HG03097 (cell line): ENCODE measurements around the gene DNPEP.

ENCODE experiments used
- ATAC-seq: cut with Tn5 transposase; IDR thresholded peaks from one replicate; pipeline ENCODE4 v1.9.1; 2021; ENCODE audit not compliant: unreplicated experiment, low FRiP score

DNPEP gene

DNA sequence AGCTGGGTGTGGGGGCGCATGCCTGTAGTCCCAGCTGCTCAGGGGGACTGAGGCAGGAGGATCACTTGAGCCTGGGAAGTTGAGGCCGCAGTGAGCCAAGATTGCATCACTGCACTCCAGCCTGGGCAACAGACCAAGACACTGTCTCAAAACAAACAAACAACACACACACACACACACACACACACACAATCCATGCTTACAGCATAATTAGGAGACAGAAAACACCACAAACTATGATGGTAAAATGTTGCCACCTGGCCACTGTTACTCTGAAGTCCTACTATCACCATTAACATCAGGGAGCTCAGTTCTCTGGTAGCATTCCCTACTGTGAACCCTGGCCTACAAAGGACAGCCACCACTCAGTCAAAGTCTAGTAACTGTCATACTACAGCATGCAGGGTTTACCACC lies 18.3 kb downstream of the DNPEP start:
- ATAC-seq: no peak

DNA sequence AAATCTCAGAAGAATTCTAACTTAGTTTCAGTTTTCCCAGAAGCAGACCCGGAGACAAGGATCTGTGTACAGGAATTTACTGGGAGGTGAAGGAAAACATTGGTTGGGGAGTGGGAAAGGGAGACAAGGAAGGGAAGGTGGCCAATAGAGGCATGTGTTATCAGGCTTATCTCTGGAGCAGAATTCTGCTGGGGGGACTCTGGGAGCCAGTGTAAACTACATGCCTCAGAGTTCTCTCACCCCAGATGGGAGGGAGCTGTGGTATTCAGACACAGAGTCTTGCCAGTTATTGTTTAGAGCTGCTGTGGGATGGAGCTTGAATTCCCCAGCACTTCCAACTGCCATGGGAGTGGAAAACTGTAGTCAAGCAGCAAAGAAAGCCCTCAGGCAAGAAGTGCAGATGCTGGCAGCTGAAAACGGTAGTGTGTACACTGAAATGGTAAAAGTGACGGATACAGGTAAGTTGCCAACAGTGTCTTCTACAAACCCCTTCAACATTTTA lies 19.0 kb downstream of the DNPEP start:
- no peak for ATAC-seq

DNA sequence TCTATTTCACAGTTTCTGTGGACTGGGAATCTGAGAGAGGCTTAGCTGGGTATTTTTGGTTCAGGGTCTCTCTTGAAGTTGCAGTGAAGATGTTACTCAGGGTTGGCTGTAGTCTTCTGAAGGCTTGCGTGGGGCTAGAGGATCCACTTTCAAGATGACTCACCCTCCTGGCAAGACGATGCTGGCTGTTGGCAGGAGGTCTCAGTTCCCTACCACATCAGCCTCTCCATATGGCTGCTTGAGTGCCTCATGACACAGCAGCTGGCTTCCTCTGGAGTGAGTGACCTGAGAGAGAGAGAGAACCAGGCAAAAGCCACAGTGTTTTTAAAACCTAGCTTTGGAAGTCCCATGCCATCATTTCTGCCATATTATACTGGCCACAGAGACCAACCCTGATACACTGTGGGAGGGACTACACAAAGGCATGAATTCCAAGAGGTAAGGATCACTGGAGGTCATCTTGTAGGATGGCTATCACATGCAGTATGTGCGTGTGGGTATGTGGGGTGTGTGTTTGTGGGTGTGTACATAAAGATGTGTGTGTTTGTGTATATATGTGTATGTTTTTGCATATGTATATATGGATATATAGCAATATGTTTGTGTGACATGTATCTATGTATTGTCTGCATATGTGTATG lies 25.1 kb downstream of the DNPEP start:
- no peak for ATAC-seq

DNA sequence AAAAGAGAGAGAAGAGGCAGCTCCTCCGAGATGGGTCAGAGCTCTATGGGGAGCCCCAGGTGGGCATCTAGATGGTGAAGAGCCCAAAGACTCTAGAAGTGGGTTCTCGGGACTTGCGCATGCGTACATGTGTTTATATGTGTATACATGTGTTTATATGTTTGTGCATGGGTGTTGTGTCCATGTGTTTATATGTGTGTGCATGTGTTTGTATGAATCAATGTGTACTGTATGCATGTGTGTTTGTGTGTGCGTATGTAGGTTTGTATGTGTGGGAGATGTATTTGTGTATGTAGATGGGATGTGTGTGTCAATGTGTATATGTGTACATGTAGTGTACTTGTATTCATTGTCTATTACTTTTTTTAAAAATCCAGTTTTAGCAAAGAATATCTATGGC lies 25.6 kb downstream of the DNPEP start:
- ATAC-seq: no peak

DNA sequence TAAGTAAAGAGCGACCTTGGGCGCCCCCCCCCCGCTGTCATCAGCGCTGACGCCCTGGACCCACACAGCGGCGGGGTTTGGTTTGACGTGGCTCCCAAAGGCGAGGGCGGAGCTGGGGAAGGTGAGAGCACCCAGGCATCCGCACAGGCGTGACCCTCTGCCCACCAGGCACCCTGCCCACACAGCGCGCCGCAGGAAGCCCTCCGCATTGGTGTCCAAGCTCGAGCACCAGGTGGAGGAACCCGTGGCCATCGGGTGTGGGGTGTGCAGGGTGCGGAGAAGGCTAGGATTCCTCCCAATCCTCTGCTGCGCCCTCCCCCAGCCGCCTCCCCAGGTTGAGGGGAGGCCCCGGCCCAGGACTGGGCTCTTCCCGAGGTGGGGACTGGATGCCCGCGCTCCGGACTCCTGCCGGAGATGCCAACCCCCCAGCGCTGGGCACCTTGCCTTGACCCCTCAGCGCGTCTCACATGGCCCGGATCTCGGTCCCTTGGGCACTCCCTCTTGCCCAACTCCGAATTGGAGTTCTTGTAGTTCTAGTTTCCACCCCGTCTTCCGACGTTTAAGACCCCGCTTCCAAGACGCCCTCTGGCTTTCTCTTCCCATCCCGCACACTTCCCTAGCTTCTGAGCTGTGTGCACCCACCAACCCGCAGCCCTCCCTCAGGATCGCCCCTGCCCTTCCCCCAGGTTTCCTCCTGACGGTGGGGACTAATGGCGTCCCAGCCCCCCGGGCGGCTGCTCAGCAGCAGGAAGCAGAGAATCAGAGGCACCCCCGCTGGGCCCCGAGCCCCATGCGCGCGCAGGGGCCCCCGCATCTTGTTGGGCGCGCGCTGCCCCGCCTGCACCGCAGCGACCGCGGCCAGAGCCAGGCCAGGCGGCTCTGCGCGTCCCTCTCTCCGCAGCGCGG lies 29.3 kb downstream of the DNPEP start:
- ATAC-seq: no peak

DNA sequence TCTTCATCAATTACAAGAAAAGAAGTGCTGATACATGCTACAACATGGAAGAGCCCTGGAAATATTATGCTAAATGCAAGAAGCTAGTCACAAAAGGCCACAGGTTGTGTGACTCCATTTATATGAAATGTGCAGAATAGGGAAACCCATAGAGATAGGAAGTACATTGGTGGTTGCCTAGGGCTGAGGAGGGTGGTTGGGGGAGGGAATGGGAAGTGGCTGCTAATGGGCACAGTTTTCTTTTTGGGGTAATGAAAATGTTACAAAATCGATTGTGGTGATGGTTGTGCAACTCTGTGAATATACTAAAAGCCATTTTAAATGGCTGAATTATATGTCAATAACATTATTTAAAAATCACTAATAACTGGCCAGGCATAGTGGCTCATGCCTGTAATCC lies 30.9 kb downstream of the DNPEP start:
- no peak for ATAC-seq

DNA sequence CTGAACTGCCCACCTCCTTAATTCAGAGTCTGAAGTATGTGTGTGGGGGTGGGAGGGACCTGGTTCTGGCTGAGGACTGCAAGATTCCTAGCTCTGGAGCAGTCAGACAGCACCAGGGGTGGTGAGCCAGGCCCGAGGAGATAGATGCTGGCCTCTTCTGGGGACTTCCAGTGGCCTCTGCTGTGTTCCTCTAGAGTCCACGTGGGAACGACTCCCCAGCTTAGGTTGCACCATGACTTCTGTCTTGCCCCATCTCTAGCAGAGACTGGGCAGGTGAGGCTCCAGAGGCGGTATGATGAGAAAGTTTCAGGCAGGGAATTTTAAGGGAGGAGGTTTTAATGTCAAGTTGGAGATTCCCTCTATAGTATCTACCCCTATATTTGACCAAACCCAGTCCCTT lies 33.1 kb downstream of the DNPEP start:
- no peak for ATAC-seq

DNA sequence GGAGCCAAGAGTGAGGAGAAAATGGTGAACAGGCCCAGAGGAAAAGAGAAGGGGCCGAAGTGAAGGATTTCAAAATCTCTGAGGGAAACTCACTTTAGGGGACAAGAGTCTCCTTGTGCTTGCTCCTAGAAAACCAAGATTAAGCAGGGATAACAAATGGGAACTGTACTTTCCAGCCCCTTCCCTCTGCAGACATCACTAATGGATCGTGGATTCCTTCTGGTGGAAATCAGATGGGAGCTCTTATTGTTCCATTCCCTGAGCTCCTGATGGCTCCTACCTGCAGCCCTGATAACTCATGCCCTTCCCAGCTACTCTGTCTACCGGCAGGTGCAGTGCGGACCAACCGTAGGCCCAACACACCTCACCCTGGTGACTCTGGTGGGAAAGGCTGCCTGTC lies 34.6 kb downstream of the DNPEP start:
- no peak for ATAC-seq

DNA sequence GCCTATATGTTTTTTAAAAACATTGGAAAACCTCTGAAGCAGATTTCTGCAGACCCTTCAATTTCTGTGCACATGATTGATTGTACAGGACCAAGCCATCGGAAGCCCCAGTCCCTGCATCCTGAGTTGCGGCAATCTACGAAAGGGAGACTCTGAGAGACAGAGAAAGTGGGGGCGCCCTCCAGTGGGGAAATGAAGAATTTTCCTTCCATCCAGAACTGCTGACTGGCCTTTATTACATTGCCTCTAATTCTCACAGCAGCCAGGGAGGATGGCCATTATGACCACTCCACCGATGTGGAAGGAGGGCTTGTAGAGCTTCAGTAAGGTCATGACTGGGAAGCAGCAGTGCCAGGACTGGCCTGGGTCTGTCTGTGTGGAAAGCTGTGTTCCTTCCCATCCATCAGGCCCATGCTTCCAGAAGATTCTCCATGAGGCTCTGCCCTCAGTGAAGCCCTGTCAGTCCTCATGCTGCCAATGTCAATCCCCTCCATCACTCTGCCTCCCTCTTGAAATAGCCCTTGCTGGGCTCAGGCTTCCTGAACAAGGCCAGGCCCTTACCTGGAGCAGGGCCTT lies 35.2 kb downstream of the DNPEP start:
- no peak for ATAC-seq

DNA sequence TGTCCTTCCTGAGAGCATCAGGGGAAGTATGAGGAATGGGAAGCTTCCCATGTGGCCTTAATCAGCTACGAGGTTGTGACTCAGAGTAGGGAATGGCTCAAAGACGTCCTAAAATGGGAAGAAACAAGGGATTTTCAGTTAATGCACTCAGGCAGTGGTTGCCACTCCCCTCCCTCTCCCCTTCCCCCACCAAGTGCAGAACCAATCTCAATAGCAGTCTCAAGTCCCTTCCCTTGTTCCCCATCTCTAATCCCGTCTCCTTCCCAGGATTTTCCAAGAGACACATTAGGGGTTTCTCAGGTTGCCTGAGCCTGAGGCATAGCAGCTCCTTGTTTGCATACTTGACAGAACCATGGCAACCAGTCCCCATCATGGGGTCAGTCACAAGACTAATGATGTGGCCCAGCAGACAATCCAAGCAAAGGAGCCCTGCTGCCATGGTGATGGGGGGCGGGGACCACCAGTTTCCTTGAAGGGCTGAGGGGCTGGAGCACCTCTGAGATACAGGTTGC lies 36.9 kb downstream of the DNPEP start:
- no peak for ATAC-seq

DNA sequence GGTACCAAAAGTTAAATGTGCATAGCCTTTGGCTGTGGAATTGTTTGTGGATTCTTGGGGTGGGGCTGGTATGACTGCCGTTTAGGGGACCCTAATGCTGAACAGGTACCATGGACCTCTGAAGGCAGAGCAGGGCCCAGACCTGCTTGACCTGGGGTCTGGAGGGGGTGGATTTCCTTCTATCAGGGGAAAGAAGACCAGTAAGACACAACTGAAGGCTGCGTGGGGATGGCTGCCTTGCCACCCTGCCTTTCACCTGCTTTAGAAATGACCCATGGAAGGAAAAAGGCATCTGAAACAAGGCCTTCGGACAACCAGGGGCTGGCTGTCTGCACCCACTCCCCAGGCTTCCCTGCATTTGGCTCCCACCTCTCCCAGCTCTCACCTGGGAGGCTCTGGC lies 37.5 kb downstream of the DNPEP start:
- no peak for ATAC-seq

DNA sequence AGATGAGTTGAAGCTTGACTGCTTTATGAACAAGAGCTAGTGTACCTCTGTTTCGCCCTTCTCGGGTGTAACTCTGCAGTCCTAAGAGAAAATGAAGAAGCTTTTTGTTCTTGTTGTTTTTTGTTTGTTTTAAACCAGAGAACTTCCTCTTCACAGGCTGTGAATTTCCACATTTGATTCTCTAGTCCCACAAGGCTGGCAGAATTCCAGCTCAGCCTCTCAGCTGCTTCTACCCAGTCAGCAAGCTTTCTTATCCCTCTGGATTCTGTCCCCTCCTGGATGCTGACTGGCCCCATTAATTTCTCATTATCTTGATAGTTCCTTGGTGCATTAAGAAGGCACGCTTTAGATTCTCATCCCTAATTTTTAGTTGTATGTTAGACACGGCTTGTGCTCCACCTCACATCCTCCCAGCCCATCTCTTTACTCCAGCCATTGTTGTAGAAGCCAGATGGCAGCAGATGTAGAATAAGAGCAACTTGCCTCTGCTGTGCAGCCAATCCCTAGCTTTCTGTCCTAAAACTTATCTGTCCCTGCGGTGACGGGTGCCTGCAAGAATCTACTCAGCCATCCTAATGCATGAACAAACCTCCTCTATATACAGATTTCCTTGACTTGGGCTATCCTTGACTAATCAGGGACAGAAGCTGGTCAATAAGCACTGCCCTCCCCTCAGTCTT lies 42.8 kb downstream of the DNPEP start:
- no peak for ATAC-seq

DNA sequence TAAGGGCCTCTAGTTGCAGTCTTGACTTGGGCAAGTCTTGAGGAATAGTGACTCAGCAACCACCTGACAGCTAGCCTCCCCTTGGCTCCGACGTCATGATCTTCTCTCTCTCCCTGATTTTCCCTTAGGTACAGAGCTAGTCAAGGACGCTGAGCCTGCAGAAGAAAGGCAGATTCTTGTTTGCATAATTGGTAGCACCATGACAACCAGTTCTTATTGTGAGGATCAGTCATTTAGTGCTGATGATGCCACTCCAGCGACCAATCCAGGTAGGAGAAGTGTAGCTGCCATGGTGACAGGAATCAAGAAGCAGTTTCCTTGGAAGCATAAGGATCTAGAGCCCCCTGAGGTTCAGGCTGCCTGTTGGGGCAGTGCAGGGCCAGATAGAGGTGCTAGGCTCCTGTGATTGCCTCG lies 52.3 kb downstream of the DNPEP start:
- ATAC-seq: no peak

DNA sequence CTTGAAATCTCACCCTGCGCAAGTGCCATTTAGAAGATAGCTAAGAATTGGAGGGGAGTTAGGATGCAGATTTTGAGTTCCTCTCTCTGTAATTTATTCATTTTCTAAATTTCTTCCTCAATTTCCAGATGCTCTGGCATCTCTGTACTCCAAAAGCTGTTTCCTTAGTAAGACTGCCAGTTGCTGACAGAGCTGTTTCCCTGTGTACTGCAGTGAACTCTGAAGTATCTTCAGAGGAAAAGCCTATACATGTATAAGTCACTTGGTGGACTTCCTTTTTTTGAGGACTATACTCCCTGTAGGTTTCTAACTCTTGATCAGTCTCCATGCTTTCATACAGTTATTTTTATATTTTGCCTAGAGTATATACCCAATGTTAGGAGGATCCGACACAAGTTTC lies 53.6 kb downstream of the DNPEP start:
- no peak for ATAC-seq

DNA sequence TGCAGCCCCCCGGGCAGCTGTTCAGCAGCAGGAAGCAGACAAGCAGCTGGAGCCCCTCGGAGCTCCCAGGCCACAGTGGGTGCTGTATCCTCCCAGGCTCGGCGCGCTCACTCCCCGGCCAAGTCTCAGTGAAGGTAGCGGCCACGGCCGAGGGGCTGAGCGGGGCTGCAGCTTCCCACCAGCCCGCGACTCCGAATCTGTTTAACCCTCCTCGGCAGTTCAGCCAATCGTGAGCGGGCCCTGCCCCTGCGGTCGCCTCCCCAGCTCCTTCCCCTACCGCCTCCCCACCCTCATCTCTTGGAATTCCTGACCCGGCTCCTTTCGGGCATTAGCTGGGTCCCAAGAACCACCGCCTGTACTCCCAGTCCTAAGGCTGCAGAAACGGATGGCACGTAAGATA lies 55.2 kb downstream of the DNPEP start, which contains the start of gene RESP18:
Gene RESP18 (minus strand): TSS at position 203 of the 400 bp plus-strand sequence.
- no peak for ATAC-seq

DNA sequence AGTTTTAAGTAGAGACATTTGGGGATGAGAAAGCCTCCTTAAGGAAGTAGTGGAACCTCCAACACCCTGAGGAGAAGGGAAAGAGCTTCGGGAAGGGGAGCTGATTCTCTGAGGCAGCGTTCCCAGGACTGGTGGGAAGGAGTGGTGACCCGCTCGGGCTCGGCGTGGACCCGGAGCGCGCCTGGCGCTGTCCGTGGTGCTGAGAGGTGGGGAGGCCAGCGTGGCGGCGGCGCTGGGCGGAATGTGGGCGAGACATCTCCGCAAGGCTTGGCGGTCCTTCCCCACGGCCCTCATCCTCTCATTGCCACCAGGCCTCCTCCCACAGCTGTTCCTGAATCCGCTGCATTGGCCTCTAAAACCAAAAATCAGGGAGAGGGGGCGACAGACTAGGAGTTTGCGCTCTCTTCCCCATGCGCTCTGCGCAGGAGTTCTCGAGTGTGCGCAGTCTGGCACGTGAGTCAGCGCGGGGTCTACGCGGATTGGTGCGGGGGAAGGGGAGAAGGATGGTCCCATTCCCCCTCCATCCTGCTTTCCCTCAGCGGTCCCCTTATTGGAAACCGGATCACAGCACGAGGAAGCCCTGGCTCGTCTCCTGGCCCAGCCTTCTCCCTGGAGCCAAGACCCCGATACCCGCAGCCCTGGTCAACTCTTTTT lies 56.0 kb downstream of the DNPEP start:
- ATAC-seq: no peak

DNA sequence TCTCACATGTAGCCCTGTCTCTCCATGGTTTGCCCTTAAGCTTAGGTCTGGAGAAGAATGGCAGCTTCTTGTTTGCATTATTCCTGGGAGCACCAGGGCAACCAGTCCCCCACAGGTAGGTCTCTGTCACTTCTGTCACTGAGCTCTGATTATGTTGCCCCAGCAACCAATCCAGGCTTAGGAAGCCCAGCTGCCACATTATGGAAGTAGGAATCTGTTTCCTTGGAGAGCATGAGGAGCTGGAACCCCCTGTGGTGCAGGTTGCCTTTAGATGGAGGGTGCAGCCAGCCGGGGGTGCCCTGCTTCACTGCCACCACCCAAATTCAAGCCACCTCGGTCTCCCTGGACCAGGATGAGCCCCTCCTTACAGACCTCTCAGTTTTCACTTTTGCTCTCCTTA lies 60.0 kb downstream of the DNPEP start:
- ATAC-seq: no peak

DNA sequence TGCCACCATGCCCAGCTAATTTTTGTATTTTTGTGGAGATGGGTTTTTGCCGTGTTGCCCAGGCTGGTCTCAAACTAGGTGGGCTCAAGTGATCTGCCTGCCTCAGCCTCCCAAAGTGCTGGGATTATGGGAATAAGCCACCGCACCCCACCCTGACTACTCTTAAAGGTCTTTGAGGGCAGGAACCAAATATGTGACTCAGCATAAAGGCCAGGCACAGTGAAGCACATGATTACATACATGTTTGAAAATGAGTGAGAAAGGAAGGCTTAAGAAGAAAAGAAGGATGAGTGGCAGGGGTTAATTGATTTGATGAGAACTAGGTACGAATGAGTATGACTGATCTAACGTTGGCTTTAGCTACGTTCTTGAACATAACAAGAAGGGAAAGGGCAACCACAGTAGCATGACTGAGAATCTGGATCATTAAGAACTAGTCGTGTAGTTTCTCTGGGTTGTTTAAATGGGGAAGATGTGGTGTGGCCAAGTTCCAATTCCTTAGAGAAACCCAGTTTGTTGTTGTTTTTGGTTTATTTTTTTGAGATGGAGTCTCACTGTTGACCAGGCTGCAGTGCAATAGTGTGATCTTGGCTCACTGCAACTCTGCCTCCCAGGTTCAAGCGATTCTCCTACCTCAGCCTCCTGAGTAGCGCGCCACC lies 61.9 kb downstream of the DNPEP start:
- ATAC-seq: no peak

DNA sequence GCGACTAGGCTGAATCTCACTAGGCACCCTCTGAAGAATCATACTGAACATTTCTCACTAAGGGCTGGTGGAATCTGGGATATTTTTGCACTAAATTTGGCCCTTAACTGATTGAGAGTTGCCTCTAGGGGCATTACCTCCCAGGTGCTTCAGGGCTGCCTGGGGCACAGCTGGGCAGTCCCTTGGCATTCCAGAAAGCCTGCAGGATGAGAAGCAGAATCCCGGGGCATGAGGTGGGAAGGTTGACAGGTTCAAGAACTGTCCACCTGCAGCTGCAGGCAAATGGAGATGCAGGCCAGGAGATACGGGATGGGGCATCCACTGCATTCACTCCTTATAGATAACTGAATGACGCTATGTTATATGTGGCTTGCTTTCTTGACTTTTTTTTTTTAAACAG lies 62.6 kb downstream of the DNPEP start:
- no peak for ATAC-seq

DNA sequence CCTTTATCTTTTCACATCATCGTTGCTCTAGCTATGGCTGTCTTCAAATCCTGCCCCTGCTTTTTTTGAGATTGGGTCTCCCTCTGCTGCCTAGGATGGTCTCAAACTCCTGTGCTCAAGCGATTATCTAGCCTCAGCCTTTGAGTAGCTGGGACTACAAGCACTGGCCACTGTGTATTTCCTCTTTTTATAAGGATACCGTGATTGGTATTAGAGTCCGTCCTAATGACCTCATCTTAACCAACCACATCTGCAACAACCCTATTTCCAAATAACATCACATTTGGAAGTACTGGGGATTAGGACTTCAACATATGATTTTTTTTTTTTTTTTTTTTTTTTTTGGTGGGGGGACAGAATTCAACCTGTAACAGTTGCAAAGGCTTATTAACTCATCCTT lies 64.3 kb downstream of the DNPEP start:
- no peak for ATAC-seq
